Caco-2 (cell line): ENCODE measurements around the gene S100A3. TPM values are rescaled to one million over a fixed set of nuclear protein-coding genes. Genes with fewer than 3 reads are reported as not detected.
A peak's percentile ranks its signal among the peaks of the same experiment; 100 is the strongest.

ENCODE experiments used
- BruUV-seq: library from RNA; stranded (reverse); fragments of 400-500 nt; replicated peaks from 2 replicates; lab custom pipeline; 2021; lab: Mats Ljungman, UMichigan
- CTCF ChIA-PET: fragments of 300-600 bp; sonication (Branson Sonifier 250); formaldehyde crosslinking; loops from one replicate; lab custom pipeline; 2022; ENCODE audit warnings: antibody characterized with exemption; lab: Charles Lee
- POLR2A ChIA-PET: fragments of 300-600 bp; sonication (Branson Sonifier 250); formaldehyde crosslinking; loops from one replicate; lab custom pipeline; 2022; ENCODE audit warnings: antibody characterized with exemption; lab: Charles Lee
- DNase-seq, 2 experiments: peaks; one replicate each; pipeline versions ENCODE4 v3.0.0 to v3.0.0-alpha.2; 2020 to 2022
- H3K27me3 ChIP-seq: replicated peaks from 2 replicates; pipeline ENCODE4 v1.6.0; 2011; ENCODE audit warnings: low read length; ENCODE audit not compliant: control insufficient read depth, insufficient read depth
- H3K36me3 ChIP-seq: 2 replicates; pipeline ENCODE4 v1.5.1; 2011; ENCODE audit warnings: low read length; ENCODE audit not compliant: control insufficient read depth, insufficient read depth
- H3K4me1 ChIP-seq: fragments of 250-450 bp; sonication (Bioruptor Pico); 2 replicates; pipeline ENCODE4 v1.5.1; 2020; ENCODE audit warnings: mild to moderate bottlenecking
- H3K4me3 ChIP-seq: 2 replicates; pipeline ENCODE4 v1.5.1; 2011; ENCODE audit warnings: low read depth, mild to moderate bottlenecking, control low read depth, low read length
- H3K9me3 ChIP-seq: fragments of 250-450 bp; sonication (Bioruptor Pico); 2 replicates; pipeline ENCODE4 v1.5.1; 2020; ENCODE audit warnings: mild to moderate bottlenecking, moderate library complexity
- H3K27ac Mint-ChIP-seq: one replicate; pipeline ENCODE4 v1.8.0; 2022; ENCODE audit warnings: mixed read lengths; ENCODE audit not compliant: unreplicated experiment
- H3K27me3 Mint-ChIP-seq: one replicate; pipeline ENCODE4 v1.8.0; 2022; ENCODE audit warnings: mixed read lengths; ENCODE audit not compliant: insufficient read depth, unreplicated experiment
- H3K36me3 Mint-ChIP-seq: one replicate; pipeline ENCODE4 v1.8.0; 2022; ENCODE audit warnings: mild to moderate bottlenecking, mixed read lengths; ENCODE audit not compliant: insufficient read depth, unreplicated experiment
- H3K4me1 Mint-ChIP-seq: one replicate; pipeline ENCODE4 v1.8.0; 2022; ENCODE audit warnings: low read depth, mixed read lengths; ENCODE audit not compliant: unreplicated experiment
- H3K4me3 Mint-ChIP-seq: one replicate; pipeline ENCODE4 v1.8.0; 2022; ENCODE audit warnings: mild to moderate bottlenecking, moderate library complexity, mixed read lengths; ENCODE audit not compliant: unreplicated experiment
- H3K9me3 Mint-ChIP-seq: one replicate; pipeline ENCODE4 v1.8.0; 2022; ENCODE audit warnings: mixed read lengths; ENCODE audit not compliant: unreplicated experiment
- intact Hi-C: fragments of 100-400 bp; cut with micrococcal nuclease; formaldehyde crosslinking; loops from one replicate; pipeline ENCODE4 v1.10.0; 2022; ENCODE audit not compliant: unreplicated experiment
- total RNA-seq: library from RNA; stranded (reverse); gene quantifications from 2 replicates; pipeline ENCODE4 v1.2.3, GENCODE V29; 2022
- TF ChIP-seq, protein P1 (sequence below), 2 experiments: fragments of 200-600 bp in 1 of 2; IDR thresholded peaks; 1 replicate in 1 of 2; 2 replicates in 1 of 2; pipeline versions ENCODE4 v1.5.1 to v1.8.0; 2011 to 2022; ENCODE audit warnings: antibody characterized with exemption in 1 of 2, control low read depth in 1 of 2, inconsistent platforms in 1 of 2, low read depth in 1 of 2, low read length in 1 of 2, mild to moderate bottlenecking in 1 of 2, moderate library complexity in 1 of 2; ENCODE audit not compliant: insufficient read depth in 1 of 2, severe bottlenecking in 1 of 2, unreplicated experiment in 1 of 2

Gene S100A3
- total RNA-seq, 1 experiment from 2014 or later: 0.61 TPM

DNA sequence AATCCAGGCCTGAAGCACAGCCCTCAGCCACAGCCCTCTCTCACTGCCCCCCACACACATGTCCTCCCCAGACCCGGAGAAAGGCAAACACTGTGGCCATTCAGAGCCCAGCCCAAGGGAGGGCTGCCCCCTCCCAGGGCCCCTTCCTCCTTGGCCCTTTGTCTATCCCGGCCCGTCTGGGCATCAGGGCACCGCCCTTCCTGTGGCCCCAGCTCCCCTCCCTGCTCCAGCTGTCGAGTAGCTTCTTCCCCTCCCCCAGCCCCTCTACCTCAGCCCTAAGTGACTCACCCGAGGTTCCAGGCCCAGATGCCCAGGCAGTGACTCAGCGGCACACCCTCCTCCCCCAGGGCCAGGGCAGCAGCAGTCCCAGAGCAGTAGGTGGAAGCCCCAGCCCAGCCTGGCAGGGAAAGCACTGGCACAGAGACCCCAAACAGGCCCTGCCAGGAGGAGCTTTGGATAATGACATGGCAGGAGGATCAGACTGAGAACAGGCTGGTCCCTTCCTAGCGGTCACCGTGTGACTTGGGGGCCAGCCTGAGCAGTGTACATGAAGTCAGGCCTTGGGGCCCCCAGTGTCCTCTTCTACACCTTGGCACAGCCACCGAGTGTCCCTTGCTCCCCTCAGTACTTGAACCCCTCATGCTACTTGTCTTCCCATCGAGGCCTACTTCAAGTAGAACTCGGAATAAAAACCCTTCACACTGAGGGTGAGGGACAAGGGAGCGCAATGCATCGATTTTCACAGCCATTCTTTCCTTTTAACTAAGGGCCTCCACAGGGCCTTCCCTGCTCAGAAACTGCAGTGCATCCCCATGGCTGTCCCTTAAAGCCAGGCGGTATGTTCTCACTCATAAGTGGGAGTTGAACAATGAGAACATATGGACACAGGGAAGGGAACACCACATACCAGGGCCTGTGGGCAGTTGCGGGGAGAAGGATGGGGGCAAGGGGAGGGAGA lies 17.6 kb upstream of the S100A3 start:
- Histone ChIP-seq H3K9me3 (no peaks in the 10 kb centered on the region), H3K4me3 (no peak overlapping the region), H3K27me3 (no peaks in the 10 kb centered on the region), H3K36me3 (no peaks in the 10 kb centered on the region), H3K4me1 (peaks cover 60% of the 10 kb centered on the region)
- TF ChIP-seq, protein P1, sequence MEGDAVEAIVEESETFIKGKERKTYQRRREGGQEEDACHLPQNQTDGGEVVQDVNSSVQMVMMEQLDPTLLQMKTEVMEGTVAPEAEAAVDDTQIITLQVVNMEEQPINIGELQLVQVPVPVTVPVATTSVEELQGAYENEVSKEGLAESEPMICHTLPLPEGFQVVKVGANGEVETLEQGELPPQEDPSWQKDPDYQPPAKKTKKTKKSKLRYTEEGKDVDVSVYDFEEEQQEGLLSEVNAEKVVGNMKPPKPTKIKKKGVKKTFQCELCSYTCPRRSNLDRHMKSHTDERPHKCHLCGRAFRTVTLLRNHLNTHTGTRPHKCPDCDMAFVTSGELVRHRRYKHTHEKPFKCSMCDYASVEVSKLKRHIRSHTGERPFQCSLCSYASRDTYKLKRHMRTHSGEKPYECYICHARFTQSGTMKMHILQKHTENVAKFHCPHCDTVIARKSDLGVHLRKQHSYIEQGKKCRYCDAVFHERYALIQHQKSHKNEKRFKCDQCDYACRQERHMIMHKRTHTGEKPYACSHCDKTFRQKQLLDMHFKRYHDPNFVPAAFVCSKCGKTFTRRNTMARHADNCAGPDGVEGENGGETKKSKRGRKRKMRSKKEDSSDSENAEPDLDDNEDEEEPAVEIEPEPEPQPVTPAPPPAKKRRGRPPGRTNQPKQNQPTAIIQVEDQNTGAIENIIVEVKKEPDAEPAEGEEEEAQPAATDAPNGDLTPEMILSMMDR (IDR thresholded peaks at IDR 0.05; ENCODE audit: insufficient read depth in 1 of 2, low read depth in 1 of 2, low read length in 1 of 2, severe bottlenecking in 1 of 2, unreplicated experiment in 1 of 2): no peak
- no peaks in the 10 kb centered on the region for H3K27me3 Mint-ChIP-seq
- H3K4me1 Mint-ChIP-seq: peaks cover 60% of the 10 kb centered on the region
- H3K36me3 Mint-ChIP-seq: peaks cover 15% of the 10 kb centered on the region
- CTCF ChIA-PET: interaction anchor here (0.6 to 1.2 kb wide), 15 partner anchors 9 to 226 kb away, joined by 3 to 9 read pairs (median 5); partner anchors contain the start of genes CHTOP, S100A13, S100A16 and S100A6
- intact Hi-C loops: loop anchor here (1.0 to 10.0 kb wide), 3 partner anchors 12 to 212 kb away; partner anchors contain the start of genes S100A4 and S100A9
- peak overlapping the region; percentile 8 for H3K4me3 Mint-ChIP-seq
- no peaks in the 10 kb centered on the region for H3K9me3 Mint-ChIP-seq
- TSS peak; percentile 97 for BruUV-seq
- peak; percentile 95 to 98 for DNase-seq
- H3K27ac Mint-ChIP-seq: peak overlapping the region; percentile 98
- POLR2A ChIA-PET: interaction anchor here (0.5 to 1.5 kb wide), 16 partner anchors 9 to 411 kb away, joined by 3 to 14 read pairs (median 6); partner anchors contain the start of genes CHTOP, JTB, S100A13 and S100A14

DNA sequence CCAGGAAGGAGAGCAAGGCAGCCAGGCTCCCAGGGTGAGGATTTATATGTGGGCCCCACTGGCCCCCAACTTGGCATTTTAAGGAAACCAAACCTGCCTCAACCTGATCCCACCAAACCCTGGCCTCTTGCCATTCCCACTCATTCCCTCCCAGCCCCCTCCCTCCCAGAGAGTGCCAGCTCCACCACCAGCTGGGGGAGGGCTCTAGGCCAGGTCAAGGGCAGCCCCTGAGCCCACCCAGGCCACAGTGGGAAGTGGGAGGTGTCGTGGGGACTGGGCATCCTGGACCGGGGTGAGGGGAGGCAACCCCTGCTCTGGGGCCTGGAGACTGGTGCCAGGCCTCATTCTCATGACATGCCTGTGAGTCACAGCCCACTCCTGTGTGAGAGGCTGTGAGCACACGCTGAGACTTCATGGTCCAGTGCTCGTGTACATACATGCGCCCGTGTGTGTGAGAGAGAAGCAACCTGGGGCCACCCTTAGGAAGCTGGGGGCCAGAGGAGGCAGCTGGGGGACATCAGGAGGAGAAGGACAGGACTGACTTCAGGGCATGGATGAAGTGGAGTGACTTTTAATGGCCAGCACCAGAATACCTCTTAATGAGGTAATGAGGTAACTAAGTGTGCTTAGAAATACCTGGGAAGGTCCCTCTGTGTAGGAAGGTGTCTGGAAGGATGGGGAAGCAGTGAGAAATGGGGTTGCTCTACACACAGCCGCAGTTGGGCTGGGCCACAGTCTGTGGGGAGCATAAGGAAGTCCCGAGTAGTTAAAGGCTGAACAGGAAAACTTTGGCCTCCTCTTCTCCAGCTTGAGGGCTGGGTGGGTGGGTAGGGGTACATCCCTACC lies 16.7 kb upstream of the S100A3 start, which contains the start of gene S100A2:
S100A2 (minus strand) TSS at position 316 of the 846 bp plus-strand sequence. CDS start 1,967 bp downstream, outside the sequence.
- TSS peak; percentile 29 for BruUV-seq
- H3K36me3 ChIP-seq: no peaks in the 10 kb centered on the region
- Mint-ChIP-seq H3K36me3 (peaks cover 15% of the 10 kb centered on the region), H3K4me3 (peak within 1 kb of the TSS; percentile 34), H3K27ac (peak within 1 kb of the TSS; percentile 98), H3K4me1 (peaks cover 50% of the 10 kb centered on the region), H3K27me3 (no peaks in the 10 kb centered on the region), H3K9me3 (no peaks in the 10 kb centered on the region)
- ChIA-PET POLR2A (interaction anchor here (0.5 to 1.5 kb wide), 16 partner anchors 10 to 412 kb away, joined by 3 to 14 read pairs (median 6); partner anchors contain the start of genes CHTOP, JTB, S100A13 and S100A14), CTCF (interaction anchor here (0.6 to 1.2 kb wide), 16 partner anchors 10 to 227 kb away, joined by 3 to 9 read pairs (median 5); partner anchors contain the start of genes CHTOP, S100A13, S100A16 and S100A6)
- no peaks in the 10 kb centered on the region for H3K27me3 ChIP-seq
- DNase-seq: peak in 1 of 2 experiments; percentile 52
- H3K9me3 ChIP-seq: no peaks in the 10 kb centered on the region
- no peak within 1 kb of the TSS for H3K4me3 ChIP-seq
- intact Hi-C loops: loop anchor here (1.0 to 10.0 kb wide), 3 partner anchors 13 to 211 kb away; partner anchors contain the start of genes S100A4 and S100A9
- peaks cover 58% of the 10 kb centered on the region for H3K4me1 ChIP-seq
- TF ChIP-seq, protein P1 (IDR thresholded peaks at IDR 0.05; ENCODE audit: insufficient read depth in 1 of 2, low read depth in 1 of 2, low read length in 1 of 2, severe bottlenecking in 1 of 2, unreplicated experiment in 1 of 2): no peak
